Measurements from ENCODE around the gene GMDS.
A peak's percentile ranks its signal among the peaks of the same experiment; 100 is the strongest.

Gene GMDS

DNA sequence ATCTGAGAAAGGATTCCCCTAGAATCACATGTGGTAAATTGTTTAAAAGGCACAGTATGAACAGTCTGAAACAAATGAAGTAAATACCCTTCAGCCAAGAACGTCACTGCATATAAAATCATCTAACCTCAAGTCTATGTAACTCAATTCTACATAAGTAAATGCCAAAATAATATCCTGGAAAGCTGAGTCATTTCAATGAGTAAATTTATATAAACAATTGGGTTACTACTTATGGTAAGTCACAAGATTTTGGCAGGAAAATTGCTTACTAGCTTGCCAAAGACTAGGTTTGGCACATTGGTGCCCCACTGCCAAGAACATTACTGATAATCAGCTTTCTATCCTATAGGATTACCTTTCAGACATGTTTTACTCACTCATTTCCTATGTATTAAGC is 8.4 kb downstream of the GMDS start:
- no peak for DNase-seq

DNA sequence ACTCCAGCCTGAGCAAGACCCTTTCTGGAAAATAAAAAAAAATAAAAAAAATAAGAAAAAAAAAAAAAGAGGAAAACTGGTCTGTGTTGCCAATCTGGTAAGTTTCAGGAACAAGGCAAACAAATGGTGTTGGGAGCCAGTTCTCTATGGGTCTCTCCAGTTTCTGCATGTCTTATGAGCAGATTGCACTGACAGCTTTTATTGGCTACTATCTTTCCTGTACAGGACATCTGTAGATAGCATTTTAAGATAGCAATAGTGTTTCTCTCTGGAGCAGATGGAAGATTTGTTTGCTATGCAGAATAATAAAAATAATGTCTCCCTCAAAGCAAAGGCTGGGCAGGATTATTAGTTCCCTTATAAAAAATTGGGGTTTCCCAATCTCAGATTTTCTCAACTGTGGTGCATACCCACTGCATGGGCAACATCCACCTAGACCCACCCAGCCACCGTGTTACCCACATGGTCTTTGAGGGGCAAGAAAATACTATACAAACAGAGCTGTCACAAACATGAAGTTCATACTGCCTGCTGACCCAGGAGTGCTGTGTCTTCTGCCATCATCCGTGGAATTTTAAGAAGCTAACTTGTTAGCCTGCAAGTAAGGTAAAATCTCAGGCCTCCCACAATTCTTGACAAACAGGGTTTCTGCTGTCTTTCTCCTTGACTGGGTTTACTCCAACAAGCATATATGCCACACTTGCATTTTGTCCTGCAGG is 9.5 kb downstream of the GMDS start:
- no peak for DNase-seq

DNA sequence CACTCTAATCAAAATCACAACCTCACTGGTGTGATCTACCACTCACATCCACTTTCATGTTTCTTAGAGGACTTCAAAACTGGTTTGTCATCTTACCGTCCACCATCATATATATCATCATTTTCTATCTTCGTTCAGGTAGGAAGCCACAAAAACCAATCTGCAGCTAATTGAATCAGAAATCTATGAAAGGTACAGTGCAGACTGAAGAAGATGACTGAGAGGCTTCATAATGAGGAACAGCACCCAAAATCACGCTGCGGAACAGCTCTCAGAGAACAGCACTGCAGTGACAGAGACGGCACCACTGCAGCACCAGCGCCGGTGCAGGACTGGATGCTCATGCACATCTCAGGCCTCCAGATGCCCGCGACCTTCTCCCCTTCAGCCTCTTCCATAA is 13.0 kb downstream of the GMDS start:
- DNase-seq, result no peak

DNA sequence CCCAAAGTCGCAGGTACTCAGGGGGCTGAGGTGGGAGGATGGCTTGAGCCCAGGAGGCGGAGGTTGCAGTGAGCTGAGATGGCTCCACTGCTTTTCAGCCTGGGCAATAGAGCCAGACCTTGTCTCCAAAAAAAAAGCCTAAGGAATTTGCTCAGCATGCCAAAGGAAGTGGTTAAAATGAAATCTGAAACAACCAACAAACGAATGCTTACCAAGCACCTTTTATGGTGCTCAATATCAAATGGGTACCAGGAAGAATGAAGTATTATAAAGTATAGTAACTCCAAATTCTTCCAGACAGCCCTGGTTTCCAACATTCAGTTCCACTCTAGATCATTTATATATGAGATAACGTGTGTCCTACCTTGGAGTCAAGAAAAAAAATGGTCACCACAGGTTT is 14.0 kb downstream of the GMDS start:
- no peak for DNase-seq

DNA sequence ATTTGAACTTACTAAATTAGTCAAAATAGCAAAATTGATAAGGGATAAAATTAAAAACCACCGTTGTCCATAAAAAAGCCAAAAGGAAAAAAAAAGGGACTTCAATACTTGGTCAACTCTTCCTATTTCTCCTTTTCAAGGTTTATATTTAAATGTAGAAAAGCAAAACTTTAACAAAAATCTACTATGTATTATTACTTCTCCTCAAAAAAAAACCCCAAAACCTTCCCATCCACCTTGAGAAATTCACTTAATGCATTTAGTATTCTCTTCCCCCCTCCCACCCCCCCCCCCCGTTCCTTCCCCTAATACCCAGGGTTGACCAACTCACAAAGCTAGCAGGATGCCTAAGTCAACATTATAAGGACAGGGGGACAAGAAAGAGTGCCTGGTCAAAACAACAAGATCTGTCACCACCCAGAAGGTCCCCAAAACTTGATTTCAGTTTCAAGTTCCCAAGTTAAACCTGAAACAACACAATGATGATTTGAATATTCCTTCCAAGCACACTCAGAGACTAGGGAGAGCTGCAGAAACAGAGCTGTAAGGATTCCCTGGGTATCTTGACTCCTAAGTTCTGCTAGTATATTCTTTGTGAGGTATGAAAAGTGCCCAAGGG is 14.6 kb downstream of the GMDS start:
- DNase-seq, result no peak

DNA sequence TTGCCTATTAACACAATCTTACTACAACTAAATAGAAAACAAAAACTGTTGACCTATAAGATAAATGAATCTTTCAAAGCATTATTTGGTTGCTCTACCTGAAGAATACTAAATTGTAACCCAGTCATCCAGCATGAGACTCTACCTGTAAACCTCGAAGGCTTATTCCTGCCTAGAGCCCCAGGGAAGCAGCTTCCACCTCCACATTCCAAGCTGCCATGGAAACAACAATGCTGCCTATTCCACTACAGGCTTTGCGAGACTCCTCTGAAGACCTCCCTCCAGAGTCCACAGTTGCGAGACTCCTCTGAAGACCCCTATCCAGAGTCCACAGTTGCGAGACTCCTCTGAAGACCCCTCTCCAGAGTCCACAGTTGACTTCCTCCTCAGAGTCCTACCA is 15.7 kb downstream of the GMDS start:
- DNase-seq, result no peak

DNA sequence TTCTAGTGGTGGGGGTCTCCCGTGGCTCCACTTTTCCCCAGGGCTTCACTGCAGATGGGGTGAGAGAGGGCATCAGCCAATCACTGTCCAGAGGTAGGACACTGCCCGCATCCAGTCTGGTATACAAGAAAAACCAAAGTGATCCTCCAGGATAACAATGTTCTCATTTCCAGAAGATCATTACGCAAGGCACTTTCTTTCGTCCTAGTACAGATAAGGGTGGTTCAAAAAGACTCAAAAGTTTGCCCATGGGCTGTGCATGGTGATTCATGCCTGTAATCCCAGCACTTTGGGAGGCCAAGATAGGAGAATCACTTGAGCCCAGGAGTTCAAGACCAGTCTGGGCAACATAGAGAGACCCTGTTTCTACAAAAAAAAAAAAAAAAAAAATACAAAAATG is 16.4 kb downstream of the GMDS start:
- no peak for DNase-seq

DNA sequence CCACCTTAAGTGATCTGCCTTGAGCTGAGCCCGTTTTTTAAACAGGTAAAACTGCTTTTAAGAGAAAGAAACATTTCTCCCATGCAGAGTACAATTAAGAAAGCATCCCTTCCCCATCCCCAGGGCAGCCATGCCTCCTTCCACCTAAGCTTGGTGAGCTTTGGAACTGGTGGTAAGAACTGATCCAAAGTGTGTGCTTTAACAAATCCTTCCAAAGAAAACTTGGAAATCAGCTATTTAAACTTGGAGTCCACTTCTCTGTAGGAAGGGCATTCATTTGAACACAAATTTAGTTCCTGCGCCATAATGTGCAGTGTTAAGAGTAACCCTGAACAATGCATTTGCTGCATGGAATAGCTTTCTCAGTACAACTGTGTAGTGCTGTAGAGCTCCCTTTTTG is 17.0 kb downstream of the GMDS start:
- no peak for DNase-seq

DNA sequence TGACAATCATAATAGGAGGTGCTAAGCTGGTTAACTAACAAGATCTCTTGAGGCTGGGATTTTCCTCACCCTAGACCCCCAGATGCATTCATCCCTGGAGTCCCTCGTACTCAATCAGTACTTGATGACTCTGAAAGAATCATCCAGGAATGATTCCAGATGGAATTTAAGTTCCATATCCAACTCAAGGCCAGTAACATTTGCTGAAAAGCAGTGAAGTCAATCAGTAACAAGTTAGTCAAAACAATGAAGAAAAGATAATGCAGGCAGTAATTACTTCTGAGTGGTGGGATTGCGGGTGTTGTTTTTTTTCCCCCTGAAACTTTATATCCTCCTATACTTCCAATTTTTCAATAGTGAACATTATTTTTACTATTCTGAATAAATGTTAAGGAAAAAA is 18.6 kb downstream of the GMDS start:
- no peak for DNase-seq

DNA sequence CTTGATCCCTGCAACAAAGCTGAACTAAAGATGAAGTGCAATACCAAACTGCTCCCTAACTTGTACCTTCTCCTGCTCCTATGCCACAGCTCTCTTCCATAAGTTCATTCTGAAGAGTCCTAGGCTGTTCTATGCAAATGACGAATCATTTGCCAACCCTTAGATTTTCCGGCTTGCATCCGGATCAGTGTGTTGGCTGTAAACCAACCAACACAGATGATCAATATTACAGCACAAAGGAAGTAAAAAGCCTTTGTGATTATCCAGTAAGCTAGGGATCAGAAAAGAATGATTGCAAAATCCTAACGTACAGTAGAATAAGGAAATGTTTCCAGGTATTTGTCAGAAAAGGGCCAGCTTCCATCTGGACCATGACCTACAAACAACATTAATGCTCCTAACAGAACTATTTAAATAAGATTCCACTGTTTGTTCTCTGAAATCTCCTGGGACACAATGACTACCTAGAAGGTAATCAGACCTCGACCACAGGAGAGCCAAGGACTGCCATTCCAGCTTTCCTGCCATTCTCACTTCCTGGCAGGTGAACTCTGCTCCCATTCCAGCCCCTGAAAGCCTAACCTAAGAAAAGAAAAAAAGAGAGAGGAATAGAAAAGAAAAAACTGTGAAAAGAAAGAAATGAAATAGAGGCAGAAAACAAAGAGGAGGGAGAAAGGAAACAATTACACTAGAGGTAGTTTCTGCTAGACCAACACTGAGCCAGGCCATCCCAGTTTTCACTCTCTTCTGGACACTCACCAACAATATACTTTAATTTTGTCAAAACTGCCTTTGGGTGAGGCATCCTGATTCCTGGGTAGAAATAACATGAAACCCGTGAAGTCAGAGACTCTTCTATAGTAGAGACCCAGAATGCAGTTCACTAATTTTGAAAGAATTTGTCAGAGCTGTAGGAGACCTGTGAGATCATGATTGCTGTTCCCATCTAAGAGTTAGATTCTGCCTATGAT is 19.7 kb downstream of the GMDS start:
- no peak for DNase-seq

DNA sequence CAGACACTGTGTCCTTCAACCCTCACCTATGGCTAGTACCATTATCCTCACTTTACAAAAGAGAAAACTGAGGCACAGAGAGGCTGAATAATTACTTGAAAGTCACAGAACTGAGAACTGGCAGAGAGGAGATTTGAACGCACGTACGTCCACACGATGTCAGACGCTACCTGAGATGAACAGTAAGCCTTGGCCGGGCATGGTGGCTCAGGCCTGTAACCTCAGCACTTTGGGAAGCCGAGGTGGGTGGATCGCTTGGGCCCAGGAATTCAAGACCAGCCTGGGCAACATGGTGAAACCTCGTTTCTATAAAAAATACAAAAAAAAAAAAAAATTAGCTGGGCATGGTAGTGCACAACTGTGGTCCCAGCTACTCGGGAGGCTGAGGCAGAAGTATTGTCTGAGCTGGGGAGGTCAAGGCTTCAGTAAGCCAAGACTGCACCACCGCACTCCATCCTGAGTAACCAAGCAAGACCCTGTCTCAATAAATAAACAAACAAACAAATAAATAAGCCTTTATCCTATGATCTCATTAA is 20.5 kb downstream of the GMDS start:
- no peak for DNase-seq

DNA sequence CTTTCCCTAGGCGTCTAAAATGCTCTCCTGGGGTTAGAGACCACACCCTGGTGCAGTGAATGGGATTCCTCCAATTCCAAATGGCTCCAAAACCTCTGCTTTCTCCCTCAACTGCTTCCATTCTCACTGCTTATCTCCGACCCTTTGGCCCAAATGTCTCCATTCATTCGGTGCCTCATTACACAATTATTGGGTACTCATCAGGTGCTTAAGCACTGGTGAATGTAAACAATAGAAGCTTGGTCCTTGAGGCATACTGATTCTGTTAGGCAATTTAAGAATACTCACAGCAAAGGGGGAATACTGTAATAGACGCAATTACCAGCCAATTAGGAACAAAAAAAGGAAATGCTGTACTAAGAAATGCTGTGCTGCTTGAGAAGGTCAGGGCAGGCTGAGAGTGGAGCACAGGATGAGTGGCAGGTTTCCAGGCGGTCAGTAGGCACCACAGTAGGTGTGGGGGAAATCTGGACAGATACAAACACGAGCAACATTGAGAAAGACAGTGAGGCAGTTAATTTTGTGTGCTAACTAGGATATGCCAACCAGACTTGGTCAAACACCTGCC is 23.0 kb downstream of the GMDS start:
- no peak for DNase-seq

DNA sequence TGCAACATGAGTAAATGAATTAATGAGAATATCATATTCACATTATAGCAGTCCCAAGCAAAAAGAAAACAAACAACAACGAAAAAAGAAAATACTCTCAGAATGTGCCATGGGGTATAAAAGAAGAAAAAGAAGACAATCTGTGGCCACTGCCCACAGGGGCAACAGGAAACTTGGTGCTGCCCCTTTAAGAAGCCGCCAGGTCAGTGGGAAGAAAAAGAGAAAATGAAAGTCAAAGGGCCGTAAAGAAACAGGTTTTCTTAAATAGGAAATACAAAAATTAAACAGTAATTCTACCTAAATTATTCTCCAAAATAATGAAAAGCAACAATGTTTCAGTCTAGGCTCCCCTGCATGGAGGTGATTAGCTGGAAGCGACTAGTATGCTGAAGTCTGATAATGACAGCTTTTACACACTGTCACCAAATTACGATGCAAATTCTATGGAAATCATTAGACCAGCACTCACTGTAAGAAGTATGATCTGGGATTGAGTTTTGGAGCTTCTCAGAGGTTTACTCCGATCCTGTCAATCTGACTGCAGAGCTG is 23.6 kb downstream of the GMDS start:
- no peak for DNase-seq

DNA sequence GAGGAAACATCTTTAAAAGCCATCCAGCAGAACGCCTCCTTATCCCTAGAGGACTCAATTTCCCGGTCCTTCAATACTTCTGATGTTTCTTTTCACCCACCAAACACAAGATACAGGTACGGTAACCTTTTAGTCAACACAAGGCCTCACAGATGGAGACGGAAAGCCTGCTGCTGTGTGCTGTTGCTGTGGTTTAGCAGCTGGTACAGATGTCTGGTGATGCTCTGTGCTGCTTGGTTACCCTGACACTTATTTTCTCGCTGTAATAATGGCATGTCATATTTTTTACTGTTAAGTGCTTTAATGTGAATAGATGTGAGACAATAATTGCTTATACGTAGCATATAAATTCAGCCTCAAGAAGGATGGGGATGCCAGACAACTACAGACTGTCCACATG is 25.3 kb downstream of the GMDS start:
- DNase-seq, result no peak

DNA sequence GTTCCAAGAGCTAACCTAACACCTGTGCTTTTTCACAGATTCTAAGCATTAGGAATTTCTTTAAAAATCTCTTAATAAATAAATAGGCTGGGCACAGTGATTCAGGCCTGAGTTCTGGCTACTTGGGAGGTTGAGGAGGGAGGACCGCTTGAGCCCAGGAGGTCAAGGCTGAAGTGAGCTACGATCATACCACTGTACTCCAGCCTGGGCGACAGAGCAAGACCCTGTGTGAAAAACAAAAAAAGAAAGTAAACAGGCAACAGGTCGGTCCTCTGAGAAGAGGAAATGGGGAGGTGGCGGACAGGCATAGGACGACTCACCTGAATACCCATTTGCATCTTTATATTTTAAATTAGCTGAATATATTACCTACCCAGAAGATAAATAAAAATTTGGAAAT is 26.5 kb downstream of the GMDS start:
- no peak for DNase-seq

DNA sequence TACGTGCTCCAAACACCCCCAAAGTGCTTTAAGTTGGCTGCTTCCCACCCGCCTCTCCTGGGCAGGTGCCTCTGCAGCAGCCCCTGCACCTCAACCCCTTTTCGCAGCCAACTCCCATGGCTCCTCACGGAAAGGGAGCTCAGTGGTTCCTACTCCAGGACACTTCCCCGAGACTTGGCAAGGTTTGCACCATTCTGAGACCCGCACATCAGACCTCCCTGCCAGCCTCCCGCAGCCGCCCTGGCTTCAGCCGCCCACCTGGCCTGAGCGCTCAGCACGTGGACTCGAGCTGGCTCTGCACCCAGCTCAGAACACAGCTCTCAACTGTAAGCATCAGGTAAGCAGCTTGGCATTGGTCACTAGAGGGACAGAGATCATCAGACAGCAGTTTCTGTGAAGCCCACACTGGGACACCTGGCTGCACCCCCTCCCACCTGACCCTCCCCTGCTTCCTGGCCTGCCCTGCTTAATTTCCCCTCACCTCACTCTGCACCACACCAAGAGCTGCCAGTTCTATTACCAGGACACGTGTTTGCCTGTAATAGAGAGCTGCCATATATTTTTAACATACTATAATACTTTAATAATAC is 28.5 kb downstream of the GMDS start:
- DNase-seq, result no peak

DNA sequence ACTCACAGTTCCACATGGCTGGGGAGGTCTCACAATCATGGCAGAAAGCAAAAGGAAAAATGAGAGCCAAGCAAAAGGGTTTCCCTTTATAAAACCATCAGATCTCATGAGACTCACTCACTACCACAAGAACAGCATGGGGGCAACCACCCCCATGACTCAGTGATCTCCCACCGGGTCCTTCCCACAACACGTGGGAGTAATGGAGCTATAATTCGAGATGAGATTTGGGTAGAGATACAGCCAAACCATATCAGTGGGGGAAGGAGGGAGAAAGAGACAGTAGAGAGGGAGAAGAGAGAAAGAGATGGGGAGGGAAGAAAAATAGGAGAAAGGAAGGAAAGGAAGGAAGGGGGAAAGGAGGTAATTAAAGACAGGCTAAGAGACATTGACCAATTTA is 30.1 kb downstream of the GMDS start:
- DNase-seq, result no peak

DNA sequence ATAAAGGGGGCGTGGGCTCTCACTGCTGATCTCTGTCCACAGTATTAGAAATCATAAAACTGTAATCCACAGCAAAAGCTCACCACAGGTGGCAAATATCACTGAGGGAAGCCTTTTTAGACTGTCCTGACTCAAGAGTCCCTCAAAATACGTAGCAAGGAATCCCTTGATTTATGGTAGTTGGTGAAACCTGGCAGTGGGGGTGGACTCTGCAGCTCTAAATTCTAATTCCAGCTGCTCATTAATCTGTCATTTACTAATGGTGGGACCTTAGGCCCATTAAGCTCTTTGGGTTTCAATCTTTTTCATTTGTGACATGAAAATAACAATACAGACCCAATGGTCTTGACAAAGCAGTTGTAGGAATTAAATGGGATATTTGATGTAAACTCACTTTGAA is 32.3 kb downstream of the GMDS start:
- DNase-seq, result no peak

DNA sequence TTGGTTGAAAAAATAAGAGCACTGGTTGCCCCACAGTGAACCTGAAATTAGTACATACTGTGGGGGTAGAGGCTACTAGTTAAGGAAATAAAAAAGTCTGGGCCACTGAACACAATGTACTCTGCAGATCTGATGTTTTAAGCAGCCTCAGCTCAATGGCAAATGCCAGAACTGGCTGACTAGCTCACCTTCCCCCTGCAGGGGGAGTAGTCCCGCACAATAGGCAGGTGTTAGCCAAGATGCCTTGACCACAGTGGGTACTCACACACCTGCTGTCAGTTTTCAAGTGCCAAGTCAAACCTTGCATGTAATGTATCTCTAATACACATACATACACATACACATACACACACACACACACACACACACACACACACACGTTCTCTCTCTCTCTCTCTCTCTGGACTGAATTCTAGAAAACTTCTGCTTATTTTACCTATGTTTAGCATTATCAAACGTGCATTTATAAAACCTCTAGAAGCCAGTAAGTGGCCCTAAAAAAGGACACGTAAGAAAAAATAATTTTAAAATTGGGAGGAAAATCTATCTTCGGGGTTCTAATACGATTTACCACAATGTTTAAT is 36.1 kb downstream of the GMDS start:
- peak; percentile 42 to 52 for DNase-seq

DNA sequence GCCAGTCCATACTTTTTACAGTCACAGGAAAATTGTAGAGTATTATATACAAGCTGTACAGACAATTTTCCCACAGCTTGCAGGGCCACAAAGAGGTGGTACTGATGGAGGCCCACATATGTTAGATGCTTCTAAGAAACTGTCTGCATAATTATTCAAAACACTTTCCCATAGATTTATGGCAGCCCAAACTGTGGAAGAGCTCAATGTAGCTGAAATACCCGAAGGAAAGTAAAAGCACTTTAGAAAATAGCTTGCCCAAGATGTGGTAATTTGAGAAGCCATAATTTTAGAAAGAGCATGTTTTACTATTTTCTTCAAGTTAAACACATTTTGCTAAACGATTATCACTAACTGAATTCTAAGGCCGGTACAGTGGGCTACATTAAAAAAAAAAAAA is 36.9 kb downstream of the GMDS start:
- DNase-seq, result no peak

DNA sequence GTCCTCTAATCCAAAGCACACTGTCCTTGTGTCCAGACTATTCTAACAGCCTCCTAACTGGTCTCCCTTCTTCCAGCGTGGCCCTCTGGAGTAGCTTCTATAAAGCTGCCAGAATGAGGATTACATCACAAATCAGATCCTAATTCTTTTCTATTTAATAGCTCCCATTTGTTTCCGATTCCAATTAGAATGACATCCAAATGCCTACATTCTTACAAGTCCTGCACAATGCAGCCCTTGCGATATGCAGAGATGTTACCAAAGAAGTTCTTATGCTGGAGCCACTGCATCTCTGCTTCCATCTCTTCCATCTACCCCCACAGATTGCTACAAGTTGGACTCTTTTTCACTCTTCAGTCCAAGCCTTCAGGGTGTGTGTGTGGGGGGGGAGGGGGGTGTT is 40.0 kb downstream of the GMDS start:
- no peak for DNase-seq

DNA sequence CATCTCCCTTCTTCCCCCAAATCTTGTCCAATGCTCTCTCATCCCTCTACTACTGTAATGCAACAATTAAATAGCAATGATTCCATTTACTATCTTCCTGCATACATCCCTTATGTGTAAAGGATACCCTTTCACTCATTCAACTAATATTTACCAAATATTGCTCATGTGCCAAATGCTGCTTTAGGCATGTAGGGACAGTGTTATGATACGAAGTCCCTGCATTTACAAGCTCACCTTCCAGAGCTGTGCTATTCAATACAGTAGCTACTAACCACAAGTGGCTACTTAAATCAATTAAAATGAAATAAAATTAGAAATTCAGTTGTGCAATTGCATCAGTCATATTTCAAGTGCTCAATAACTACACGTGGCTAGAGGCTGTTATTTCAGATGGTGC is 41.1 kb downstream of the GMDS start:
- DNase-seq, result no peak

Measured in activated T-cell treated with anti-CD3 and anti-CD28 coated beads, Interleukin-2, amount 50 U/mL, for 48 hours (primary cell).